HEK293T (cell line): Measurements from ENCODE around the gene CEP63.

Source experiments
- ARNT ChIP-seq: fragments of 450-650 bp; IDR thresholded peaks from 2 replicates; pipeline ENCODE4 v1.6.1; 2017; ENCODE audit warnings: mild to moderate bottlenecking
- BHLHE40 ChIP-seq: fragments of 450-650 bp; IDR thresholded peaks from 2 replicates; pipeline ENCODE4 v1.6.1; 2016; ENCODE audit warnings: mild to moderate bottlenecking, moderate library complexity, borderline replicate concordance
- CTBP1 ChIP-seq: fragments of 450-650 bp; IDR thresholded peaks from 2 replicates; pipeline ENCODE4 v1.6.1; 2016; ENCODE audit warnings: borderline replicate concordance
- FOXA1 ChIP-seq: fragments of 450-650 bp; IDR thresholded peaks from 2 replicates; pipeline ENCODE4 v1.6.1; 2016; ENCODE audit warnings: mild to moderate bottlenecking
- FOXK2 ChIP-seq: fragments of 450-650 bp; IDR thresholded peaks from 2 replicates; pipeline ENCODE4 v1.6.1; 2016; ENCODE audit warnings: mild to moderate bottlenecking
- FOXM1 ChIP-seq: fragments of 450-650 bp; IDR thresholded peaks from 2 replicates; pipeline ENCODE4 v1.6.1; 2017; ENCODE audit warnings: mild to moderate bottlenecking, borderline replicate concordance
- HDGF ChIP-seq: fragments of 450-650 bp; IDR thresholded peaks from 2 replicates; pipeline ENCODE4 v1.6.1; 2017; ENCODE audit warnings: antibody characterized with exemption, borderline replicate concordance
- L3MBTL2 ChIP-seq: fragments of 450-650 bp; conservative IDR thresholded peaks from 2 replicates; pipeline ENCODE4 v1.6.1; 2016; ENCODE audit warnings: mild to moderate bottlenecking
- LEF1 ChIP-seq: fragments of 450-650 bp; IDR thresholded peaks from 2 replicates; pipeline ENCODE4 v1.6.1; 2017; ENCODE audit warnings: mild to moderate bottlenecking, borderline replicate concordance
- NFRKB ChIP-seq: fragments of 450-650 bp; IDR thresholded peaks from 2 replicates; pipeline ENCODE4 v1.6.1; 2016; ENCODE audit warnings: mild to moderate bottlenecking, moderate library complexity
- SP1 ChIP-seq: fragments of 450-650 bp; IDR thresholded peaks from 2 replicates; pipeline ENCODE4 v1.6.1; 2017
- TARDBP ChIP-seq: fragments of 450-650 bp; IDR thresholded peaks from 2 replicates; pipeline ENCODE4 v1.6.1; 2016
- ZNF384 ChIP-seq: fragments of 450-650 bp; IDR thresholded peaks from 2 replicates; pipeline ENCODE4 v1.6.1; 2016
- TF ChIP-seq, protein P1 (sequence below): fragments of 450-650 bp; IDR thresholded peaks from 2 replicates; pipeline ENCODE4 v1.6.1; 2016

DNA sequence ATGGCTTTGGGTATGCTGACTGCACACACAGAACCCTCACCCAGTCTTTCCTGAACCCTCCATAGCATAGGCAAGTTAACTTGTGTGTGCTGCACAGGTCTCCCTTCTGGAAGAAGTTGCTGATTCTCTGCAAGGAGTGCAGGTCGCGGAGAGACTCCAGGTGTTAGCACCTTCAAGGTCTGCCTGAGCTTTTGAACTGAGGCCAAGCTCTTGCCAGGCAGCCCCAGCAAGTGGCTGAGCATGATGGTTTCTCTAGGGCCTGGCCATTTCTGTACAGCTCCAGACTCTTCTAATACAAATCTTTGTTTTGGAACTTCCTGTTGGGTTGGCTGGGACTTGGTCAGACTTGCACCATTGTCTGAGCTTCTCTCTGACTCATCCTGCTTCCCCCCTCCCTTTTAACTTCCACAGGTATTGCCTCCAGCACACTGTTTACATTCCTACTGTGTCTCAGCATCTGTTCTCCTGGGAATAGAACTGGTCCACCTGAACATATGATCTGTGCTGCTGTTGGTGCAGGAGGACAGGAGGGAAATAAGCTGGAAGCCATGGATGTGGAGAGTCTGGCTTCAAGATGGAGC, 111.6 kb downstream of the CEP63 start:
- no peak for TF ChIP-seq ARNT
- no peak for TF ChIP-seq L3MBTL2
- no peak for TF ChIP-seq SP1
- TF ChIP-seq BHLHE40 = no peak
- no peak for TF ChIP-seq FOXA1
- TF ChIP-seq FOXK2 = no peak
- no peak for TF ChIP-seq TARDBP
- no peak for TF ChIP-seq NFRKB
- no peak for TF ChIP-seq ZNF384
- TF ChIP-seq FOXM1 = no peak
- no peak for TF ChIP-seq CTBP1
- no peak for TF ChIP-seq LEF1
- no peak for TF ChIP-seq HDGF
- TF ChIP-seq, protein P1, sequence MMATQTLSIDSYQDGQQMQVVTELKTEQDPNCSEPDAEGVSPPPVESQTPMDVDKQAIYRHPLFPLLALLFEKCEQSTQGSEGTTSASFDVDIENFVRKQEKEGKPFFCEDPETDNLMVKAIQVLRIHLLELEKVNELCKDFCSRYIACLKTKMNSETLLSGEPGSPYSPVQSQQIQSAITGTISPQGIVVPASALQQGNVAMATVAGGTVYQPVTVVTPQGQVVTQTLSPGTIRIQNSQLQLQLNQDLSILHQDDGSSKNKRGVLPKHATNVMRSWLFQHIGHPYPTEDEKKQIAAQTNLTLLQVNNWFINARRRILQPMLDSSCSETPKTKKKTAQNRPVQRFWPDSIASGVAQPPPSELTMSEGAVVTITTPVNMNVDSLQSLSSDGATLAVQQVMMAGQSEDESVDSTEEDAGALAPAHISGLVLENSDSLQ = no peak
